Right lobe of liver (tissue), 6 donors: ENCODE data around the gene NOTCH1. TPM values are rescaled to one million over a fixed set of nuclear protein-coding genes. Genes with fewer than 3 reads are reported as not detected.

Experiments
- ATAC-seq, 4 donors: fragments of 200-7000 bp; cut with Tn5 transposase; one replicate each; pipeline ENCODE4 v1.9.1; 2020; ENCODE audit warnings: mild to moderate bottlenecking in 4 of 4, moderate library complexity in 4 of 4
- DNase-seq, 3 donors: peaks; one replicate each; pipeline ENCODE4 v3.0.0-alpha.2; 2020
- H3K27ac ChIP-seq, 3 donors: fragments of 200-600 bp; one replicate each; pipeline ENCODE4 v1.8.0; 2022
- H3K27me3 ChIP-seq, 2 donors: fragments of 200-600 bp; one replicate each; pipeline ENCODE4 v1.8.0; 2022
- H3K36me3 ChIP-seq, 4 donors: fragments of 200-600 bp; sonication (generic) in 1 of 4; one replicate each; pipeline versions ENCODE4 v1.5.1 to v1.8.0; 2017 to 2022; ENCODE audit warnings: control low read depth in 1 of 4
- H3K4me1 ChIP-seq, 4 donors: fragments of 200-600 bp; sonication (generic) in 1 of 4; one replicate each; pipeline versions ENCODE4 v1.5.1 to v1.8.0; 2017 to 2022; ENCODE audit warnings: control low read depth in 1 of 4
- H3K4me3 ChIP-seq, 3 donors: fragments of 200-600 bp; one replicate each; pipeline ENCODE4 v1.8.0; 2022
- H3K9me3 ChIP-seq, 4 donors: fragments of 200-600 bp; sonication (generic) in 1 of 4; one replicate each; pipeline versions ENCODE4 v1.5.1 to v1.8.0; 2017 to 2022; ENCODE audit warnings: control low read depth in 1 of 4
- POLR2A ChIP-seq: fragments of 450-650 bp; IDR thresholded peaks from one replicate; pipeline ENCODE4 v1.6.1; 2017; ENCODE audit warnings: antibody characterized with exemption, mild to moderate bottlenecking
- WGBS: methylation state at CpG from one replicate; pipeline ENCODE4 v1.1.6; 2018; ENCODE audit warnings: low coverage, low lambda C conversion rate; ENCODE audit not compliant: insufficient coverage; ENCODE audit errors: missing lambda C conversion rate; 5-methylcytosine and 5-hydroxymethylcytosine counted together
- intact Hi-C, 2 donors: fragments of 100-400 bp; cut with DNase I; formaldehyde crosslinking; loops; one replicate each; pipeline versions ENCODE4 v1.11.2 to v1.14.1; 2022
- total RNA-seq, 6 experiments: library from RNA; depleted of rRNA in 2 of 6; stranded (reverse); fragments of >200 nt in 2 of 6; fragmentation: NEBNext Ultra II Directional in 3 of 6; extraction: Animal tissue kit (Norgen Biotek cat#: 25700) in 3 of 6; gene quantifications; one replicate each; pipeline versions ENCODE4 v1.1.0 to v1.2.4, GENCODE V29; 2016 to 2023
- TF ChIP-seq, protein P1 (sequence below), 4 donors: fragments of 200-600 bp in 3 of 4; fragments of 450-650 bp in 1 of 4; IDR thresholded peaks; one replicate each; pipeline versions ENCODE4 v1.5.1 to v1.8.0; 2016 to 2022; ENCODE audit warnings: antibody characterized with exemption in 4 of 4, mild to moderate bottlenecking in 2 of 4
- donor health status: DM: no; HTN: yes; CAD: no.
- donor health status: DM: no; HTN: no; CAD: no.
- donor health status: DM: no; HTN: no; CAD: no.
- donor health status: DM: no; HTN: yes; CAD: no.
- donor health status: DM: no; HTN: yes; CAD: no.

NOTCH1 gene
- total RNA-seq, 6 experiments from 2014 or later: 17.4 to 26.2 (median 19.3) TPM

DNA sequence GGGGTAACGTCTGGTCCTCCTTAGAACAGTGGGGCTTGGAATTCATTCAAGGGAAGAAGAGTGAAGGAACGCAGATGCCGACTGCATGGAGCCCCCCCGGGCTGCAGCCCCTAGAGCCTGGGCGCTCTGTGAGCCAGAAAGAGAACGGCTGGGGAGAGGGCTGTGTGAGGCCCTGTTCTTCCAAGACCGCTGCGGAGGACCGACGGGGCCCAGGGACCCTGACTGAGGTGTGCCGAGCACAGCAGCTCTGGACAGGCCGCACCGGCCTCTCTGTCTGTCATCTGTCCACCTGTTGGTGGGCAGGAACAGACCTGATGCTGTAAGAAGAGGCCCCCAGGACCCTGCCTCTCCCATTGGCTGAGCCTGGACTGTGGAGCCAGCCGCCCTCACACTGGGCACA is 7.7 kb upstream of the NOTCH1 start:
- no peak for TF ChIP-seq POLR2A
- TF ChIP-seq, protein P1, sequence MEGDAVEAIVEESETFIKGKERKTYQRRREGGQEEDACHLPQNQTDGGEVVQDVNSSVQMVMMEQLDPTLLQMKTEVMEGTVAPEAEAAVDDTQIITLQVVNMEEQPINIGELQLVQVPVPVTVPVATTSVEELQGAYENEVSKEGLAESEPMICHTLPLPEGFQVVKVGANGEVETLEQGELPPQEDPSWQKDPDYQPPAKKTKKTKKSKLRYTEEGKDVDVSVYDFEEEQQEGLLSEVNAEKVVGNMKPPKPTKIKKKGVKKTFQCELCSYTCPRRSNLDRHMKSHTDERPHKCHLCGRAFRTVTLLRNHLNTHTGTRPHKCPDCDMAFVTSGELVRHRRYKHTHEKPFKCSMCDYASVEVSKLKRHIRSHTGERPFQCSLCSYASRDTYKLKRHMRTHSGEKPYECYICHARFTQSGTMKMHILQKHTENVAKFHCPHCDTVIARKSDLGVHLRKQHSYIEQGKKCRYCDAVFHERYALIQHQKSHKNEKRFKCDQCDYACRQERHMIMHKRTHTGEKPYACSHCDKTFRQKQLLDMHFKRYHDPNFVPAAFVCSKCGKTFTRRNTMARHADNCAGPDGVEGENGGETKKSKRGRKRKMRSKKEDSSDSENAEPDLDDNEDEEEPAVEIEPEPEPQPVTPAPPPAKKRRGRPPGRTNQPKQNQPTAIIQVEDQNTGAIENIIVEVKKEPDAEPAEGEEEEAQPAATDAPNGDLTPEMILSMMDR (IDR thresholded peaks at IDR 0.05): no peak
- Histone ChIP-seq H3K36me3 (no peaks in the 10 kb centered on the region), H3K27me3 (no peaks in the 10 kb centered on the region), H3K27ac (no peak overlapping the region), H3K4me3 (no peak overlapping the region), H3K4me1 (peaks cover 0 to 42% (median 13%) of the 10 kb centered on the region in 4 donors), H3K9me3 (no peaks in the 10 kb centered on the region)
- DNase-seq: no peak
- 100% methylated on average over 4 of the region's 14 CpGs for WGBS
- no peak for ATAC-seq
- intact Hi-C loops: loop anchor here in 1 of 2 donors (5.0 kb wide), 1 partner anchor 69 kb away; no protein-coding TSS in a partner anchor

- Histone ChIP-seq H3K4me3 (no peak overlapping the region), H3K36me3 (no peaks in the 10 kb centered on the region), H3K27me3 (no peaks in the 10 kb centered on the region), H3K4me1 (peaks cover 0 to 36% (median 15%) of the 10 kb centered on the region in 4 donors), H3K27ac (no peak overlapping the region), H3K9me3 (no peaks in the 10 kb centered on the region)
- TF ChIP-seq POLR2A: no peak
- TF ChIP-seq, protein P1 (IDR thresholded peaks at IDR 0.05): no peak
- 77% methylated on average over 16 of the region's 22 CpGs for WGBS
- intact Hi-C loops: loop anchor here in 1 of 2 donors (5.0 kb wide), 1 partner anchor 70 kb away; no protein-coding TSS in a partner anchor
- DNase-seq (no peak), ATAC-seq (peak in 1 of 4 donors; percentile 7)
These were observed 6.4 kb upstream of the NOTCH1 start for GRCh38 chr9:136552117-136552703.

- intact Hi-C loops: loop anchor here in 1 of 2 donors (5.0 kb wide), 1 partner anchor 71 kb away; no protein-coding TSS in a partner anchor
- peak overlapping the region in 1 of 3 donors; percentile 13 for H3K27ac ChIP-seq
- no peaks in the 10 kb centered on the region for H3K36me3 ChIP-seq
- peaks cover 0 to 33% (median 17%) of the 10 kb centered on the region in 4 donors for H3K4me1 ChIP-seq
- no peak overlapping the region for H3K4me3 ChIP-seq
- no peaks in the 10 kb centered on the region for H3K9me3 ChIP-seq
- TF ChIP-seq POLR2A: no peak
- TF ChIP-seq, protein P1 (IDR thresholded peaks at IDR 0.05): no peak
- no peaks in the 10 kb centered on the region for H3K27me3 ChIP-seq
- no peak for ATAC-seq
- 25% methylated on average over 15 of the region's 22 CpGs for WGBS
- DNase-seq: no peak
These were observed 5.7 kb upstream of the NOTCH1 start for GRCh38 chr9:136551401-136552116.

- no peak for DNase-seq
- no peak overlapping the region for H3K4me3 ChIP-seq
- WGBS: 70% methylated on average over 3 of the region's 13 CpGs
These were observed 4.8 kb upstream of the NOTCH1 start for GRCh38 chr9:136550439-136551289.

More at GRCh38 chr9:136550439-136551289, 4.8 kb upstream of the NOTCH1 start:
- Histone ChIP-seq H3K4me1 (peaks cover 0 to 33% (median 17%) of the 10 kb centered on the region in 4 donors), H3K27ac (peak overlapping the region in 1 of 3 donors; percentile 13), H3K27me3 (no peaks in the 10 kb centered on the region), H3K36me3 (no peaks in the 10 kb centered on the region), H3K9me3 (no peaks in the 10 kb centered on the region)
- TF ChIP-seq, protein P1 (IDR thresholded peaks at IDR 0.05): no peak
- TF ChIP-seq POLR2A: no peak
- intact Hi-C loops: loop anchor here in 1 of 2 donors (5.0 kb wide), 1 partner anchor 72 kb away; no protein-coding TSS in a partner anchor
- ATAC-seq: no peak
